SK-N-SH (cell line): ENCODE measurements around the gene ATP6V1F. TPM values are rescaled to one million over a fixed set of nuclear protein-coding genes. Genes with fewer than 3 reads are reported as not detected.

ENCODE experiments used
- CTCF ChIA-PET: fragments of 300-600, 350-600 bp; formaldehyde crosslinking; extraction: SDS; loops from one replicate; lab custom pipeline; 2021; lab: Yijun Ruan, JAX
- POLR2A ChIA-PET: fragments of 350-600 bp; sonication (Branson Sonifier 250); formaldehyde crosslinking; extraction: SDS; loops from one replicate; lab custom pipeline; 2020; ENCODE audit warnings: antibody characterized with exemption, inconsistent platforms; lab: Yijun Ruan, JAX
- DNase-seq: peaks from one replicate; pipeline ENCODE4 v3.0.0; 2012
- H2AFZ ChIP-seq: fragments of 200-600 bp; sonication (generic); 2 replicates; pipeline ENCODE4 v1.8.1; 2016; ENCODE audit warnings: antibody characterized with exemption, mild to moderate bottlenecking, low read depth
- H3F3A ChIP-seq: fragments of 200-600 bp; sonication (generic); replicated peaks from 2 replicates; pipeline ENCODE3; 2016; ENCODE audit warnings: antibody characterized with exemption, mild to moderate bottlenecking; ENCODE audit not compliant: insufficient read depth
- H3K27ac ChIP-seq, 2 experiments: fragments of 200-500 bp in 1 of 2; fragments of 200-600 bp in 1 of 2; sonication (Bioruptor generic) in 1 of 2; sonication (generic), shearing (Covaris generic) in 1 of 2; 2 replicates each; pipeline versions ENCODE4 v1.5.1 to v1.6.1; 2014 to 2016; ENCODE audit warnings: low read depth in 2 of 2, inconsistent platforms in 1 of 2, low read length in 1 of 2, mild to moderate bottlenecking in 1 of 2, mixed read lengths in 1 of 2
- H3K27me3 ChIP-seq: fragments of 200-600 bp; sonication (generic), shearing (Covaris generic); 2 replicates; pipeline ENCODE4 v1.6.1; 2016; ENCODE audit warnings: mixed run types; ENCODE audit not compliant: insufficient read depth
- H3K36me3 ChIP-seq, 2 experiments: fragments of 200-500 bp in 1 of 2; fragments of 200-600 bp in 1 of 2; sonication (Bioruptor generic) in 1 of 2; sonication (generic) in 1 of 2; replicated peaks in 1 of 2; 2 replicates each; pipeline versions ENCODE3 to v1.5.1; 2014 to 2016; ENCODE audit warnings: low read length in 1 of 2, mild to moderate bottlenecking in 1 of 2; ENCODE audit not compliant: insufficient read depth in 2 of 2, control insufficient read depth in 1 of 2
- H3K4me1 ChIP-seq, 2 experiments: fragments of 200-500 bp in 1 of 2; fragments of 200-600 bp in 1 of 2; sonication (Bioruptor generic) in 1 of 2; sonication (generic), shearing (Covaris generic) in 1 of 2; 2 replicates each; pipeline versions ENCODE4 v1.5.1 to v1.6.1; 2014 to 2016; ENCODE audit warnings: low read depth in 1 of 2, low read length in 1 of 2, mixed run types in 1 of 2; ENCODE audit not compliant: insufficient read depth in 2 of 2, control insufficient read depth in 1 of 2
- H3K4me2 ChIP-seq: fragments of 200-600 bp; sonication (generic), shearing (Covaris generic); 2 replicates; pipeline ENCODE4 v1.6.1; 2017; ENCODE audit warnings: mixed run types
- H3K4me3 ChIP-seq, 2 experiments: fragments of 200-500 bp in 1 of 2; fragments of 200-600 bp in 1 of 2; sonication (Bioruptor generic) in 1 of 2; sonication (generic), shearing (Covaris generic) in 1 of 2; 2 replicates each; pipeline versions ENCODE4 v1.5.1 to v1.8.1; 2014 to 2016; ENCODE audit warnings: low read depth in 2 of 2, inconsistent platforms in 1 of 2, low read length in 1 of 2, mild to moderate bottlenecking in 1 of 2, mixed read lengths in 1 of 2, moderate library complexity in 1 of 2
- H3K79me2 ChIP-seq: fragments of 200-600 bp; sonication (generic); 2 replicates; pipeline ENCODE4 v1.8.1; 2017; ENCODE audit warnings: mild to moderate bottlenecking; ENCODE audit not compliant: insufficient read depth
- H3K9ac ChIP-seq: fragments of 200-600 bp; sonication (generic); 2 replicates; pipeline ENCODE4 v1.6.1; 2017; ENCODE audit warnings: mixed run types
- H3K9me2 ChIP-seq: fragments of 200-600 bp; sonication (generic); 2 replicates; pipeline ENCODE4 v1.6.1; 2017; ENCODE audit warnings: mixed run types
- H3K9me3 ChIP-seq: fragments of 200-600 bp; sonication (generic); 2 replicates; pipeline ENCODE4 v1.6.1; 2017; ENCODE audit warnings: mixed run types, mild to moderate bottlenecking, moderate library complexity
- H4K20me1 ChIP-seq: fragments of 200-600 bp; sonication (generic); 2 replicates; pipeline ENCODE4 v1.6.1; 2017; ENCODE audit warnings: mild to moderate bottlenecking, mixed run types; ENCODE audit not compliant: insufficient read depth
- EZH2phosphoT487 ChIP-seq: fragments of 200-600 bp; sonication (generic); IDR thresholded peaks from 2 replicates; pipeline ENCODE4 v1.6.1; 2017; ENCODE audit warnings: low read depth, mixed run types, mild to moderate bottlenecking, antibody characterized with exemption, moderate library complexity, borderline replicate concordance
- FOXM1 ChIP-seq: IDR thresholded peaks from 2 replicates; pipeline ENCODE4 v1.4.0; 2012; ENCODE audit warnings: low read depth, mild to moderate bottlenecking
- NFIC ChIP-seq: IDR thresholded peaks from 2 replicates; pipeline ENCODE4 v1.4.0; 2012; ENCODE audit warnings: borderline replicate concordance
- NRF1 ChIP-seq: IDR thresholded peaks from 2 replicates; pipeline ENCODE4 v1.6.1; 2012; ENCODE audit warnings: low read depth, mild to moderate bottlenecking, low read length
- POLR2AphosphoS5 ChIP-seq: IDR thresholded peaks from 2 replicates; pipeline ENCODE4 v1.6.1; 2012; ENCODE audit warnings: low read depth, low read length
- RAD21 ChIP-seq: IDR thresholded peaks from 2 replicates; pipeline ENCODE4 v1.6.1; 2012; ENCODE audit warnings: mild to moderate bottlenecking, low read length
- RFX5 ChIP-seq: IDR thresholded peaks from 2 replicates; pipeline ENCODE4 v1.6.1; 2012; ENCODE audit warnings: mild to moderate bottlenecking, improper control_type of control experiment, low read length
- SMC3 ChIP-seq: IDR thresholded peaks from 2 replicates; pipeline ENCODE4 v1.6.1; 2012; ENCODE audit warnings: low read depth, low read length, improper control_type of control experiment
- TCF12 ChIP-seq: IDR thresholded peaks from 2 replicates; pipeline ENCODE4 v1.4.0; 2012
- WGBS: methylation state at CpG from one replicate; pipeline ENCODE4 v1.1.6; 2017; ENCODE audit warnings: low lambda C conversion rate; 5-methylcytosine and 5-hydroxymethylcytosine counted together
- polyA plus RNA-seq, 3 experiments: library from polyadenylated mRNA; depleted of rRNA; stranded (reverse); fragments of >200 nt; gene quantifications; 2 replicates each; pipeline ENCODE4 v1.2.3, GENCODE V29; 2012
- TF ChIP-seq, protein P1 (sequence below): IDR thresholded peaks from 2 replicates; pipeline ENCODE4 v1.4.0; 2012; ENCODE audit warnings: low read depth, borderline replicate concordance
- TF ChIP-seq, protein P2 (sequence below): IDR thresholded peaks from 2 replicates; pipeline ENCODE4 v1.6.1; 2012; ENCODE audit warnings: mild to moderate bottlenecking, low read depth, low read length, moderate library complexity
- TF ChIP-seq, protein P3 (sequence below): IDR thresholded peaks from 2 replicates; pipeline ENCODE4 v1.4.0; 2012; ENCODE audit warnings: low read depth
- TF ChIP-seq, protein P4 (sequence below): fragments of 150-350 bp; IDR thresholded peaks from 2 replicates; pipeline ENCODE4 v1.6.1; 2016; ENCODE audit warnings: mild to moderate bottlenecking, low read depth, low read length
- TF ChIP-seq, protein P5 (sequence below): fragments of 150-350 bp; IDR thresholded peaks from 2 replicates; pipeline ENCODE4 v1.6.1; 2017; ENCODE audit warnings: antibody characterized with exemption, low read length, low read depth, borderline replicate concordance
- TF ChIP-seq, protein P6 (sequence below): fragments of 200-600 bp; sonication (generic); IDR thresholded peaks from 2 replicates; pipeline ENCODE4 v1.6.1; 2017; ENCODE audit warnings: antibody characterized with exemption, mild to moderate bottlenecking, moderate library complexity

Gene ATP6V1F
- polyA plus RNA-seq, 1 of the 3 experiments (the other 2 are of a cell fraction), result 495 TPM

DNA sequence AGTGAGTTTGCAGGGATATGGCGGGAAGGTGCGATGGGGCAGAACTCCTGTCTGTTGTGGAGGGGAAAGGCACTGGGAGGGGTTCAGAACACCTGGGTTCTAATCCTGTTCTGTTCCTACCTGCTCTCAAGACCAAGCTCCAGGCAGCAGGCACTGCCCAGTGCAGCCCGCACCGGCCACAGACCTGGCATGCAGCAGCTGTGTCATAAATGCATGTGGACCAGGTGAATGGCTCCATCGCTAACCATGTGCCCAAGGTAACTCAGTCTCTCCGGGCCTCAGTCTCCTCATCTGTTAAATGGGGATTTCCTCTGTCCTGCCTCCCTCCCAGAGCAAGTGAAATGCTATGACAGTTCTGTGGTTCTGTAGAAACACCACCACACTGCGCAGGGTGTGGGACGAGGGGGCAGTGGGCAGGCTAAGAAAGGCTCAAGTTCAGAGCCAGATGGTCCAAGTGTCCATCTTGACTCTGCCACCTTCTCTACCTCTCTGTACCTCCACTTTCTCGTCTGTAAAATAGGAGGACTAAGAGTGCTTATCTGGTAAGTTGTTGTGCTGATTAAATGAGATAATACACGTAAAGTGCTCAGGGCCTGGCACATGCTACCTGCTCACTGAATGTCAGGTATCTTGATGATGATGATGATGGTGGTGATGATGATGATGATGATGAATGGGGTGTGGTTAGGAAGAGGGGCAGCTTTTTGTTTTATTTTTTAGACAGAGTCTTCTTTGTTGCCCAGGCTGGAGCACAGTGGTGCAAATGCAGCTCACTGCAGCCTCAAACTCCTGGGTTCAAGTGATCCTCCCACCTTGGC is 22.9 kb downstream of the ATP6V1F start:
- H3K9ac ChIP-seq, result no peak overlapping the region
- no peaks in the 10 kb centered on the region for H3K79me2 ChIP-seq
- TF ChIP-seq TCF12, result no peak
- TF ChIP-seq NRF1, result no peak
- TF ChIP-seq, protein P1, sequence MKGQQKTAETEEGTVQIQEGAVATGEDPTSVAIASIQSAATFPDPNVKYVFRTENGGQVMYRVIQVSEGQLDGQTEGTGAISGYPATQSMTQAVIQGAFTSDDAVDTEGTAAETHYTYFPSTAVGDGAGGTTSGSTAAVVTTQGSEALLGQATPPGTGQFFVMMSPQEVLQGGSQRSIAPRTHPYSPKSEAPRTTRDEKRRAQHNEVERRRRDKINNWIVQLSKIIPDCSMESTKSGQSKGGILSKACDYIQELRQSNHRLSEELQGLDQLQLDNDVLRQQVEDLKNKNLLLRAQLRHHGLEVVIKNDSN, result no peak
- TF ChIP-seq FOXM1, result no peak
- TF ChIP-seq, protein P2, sequence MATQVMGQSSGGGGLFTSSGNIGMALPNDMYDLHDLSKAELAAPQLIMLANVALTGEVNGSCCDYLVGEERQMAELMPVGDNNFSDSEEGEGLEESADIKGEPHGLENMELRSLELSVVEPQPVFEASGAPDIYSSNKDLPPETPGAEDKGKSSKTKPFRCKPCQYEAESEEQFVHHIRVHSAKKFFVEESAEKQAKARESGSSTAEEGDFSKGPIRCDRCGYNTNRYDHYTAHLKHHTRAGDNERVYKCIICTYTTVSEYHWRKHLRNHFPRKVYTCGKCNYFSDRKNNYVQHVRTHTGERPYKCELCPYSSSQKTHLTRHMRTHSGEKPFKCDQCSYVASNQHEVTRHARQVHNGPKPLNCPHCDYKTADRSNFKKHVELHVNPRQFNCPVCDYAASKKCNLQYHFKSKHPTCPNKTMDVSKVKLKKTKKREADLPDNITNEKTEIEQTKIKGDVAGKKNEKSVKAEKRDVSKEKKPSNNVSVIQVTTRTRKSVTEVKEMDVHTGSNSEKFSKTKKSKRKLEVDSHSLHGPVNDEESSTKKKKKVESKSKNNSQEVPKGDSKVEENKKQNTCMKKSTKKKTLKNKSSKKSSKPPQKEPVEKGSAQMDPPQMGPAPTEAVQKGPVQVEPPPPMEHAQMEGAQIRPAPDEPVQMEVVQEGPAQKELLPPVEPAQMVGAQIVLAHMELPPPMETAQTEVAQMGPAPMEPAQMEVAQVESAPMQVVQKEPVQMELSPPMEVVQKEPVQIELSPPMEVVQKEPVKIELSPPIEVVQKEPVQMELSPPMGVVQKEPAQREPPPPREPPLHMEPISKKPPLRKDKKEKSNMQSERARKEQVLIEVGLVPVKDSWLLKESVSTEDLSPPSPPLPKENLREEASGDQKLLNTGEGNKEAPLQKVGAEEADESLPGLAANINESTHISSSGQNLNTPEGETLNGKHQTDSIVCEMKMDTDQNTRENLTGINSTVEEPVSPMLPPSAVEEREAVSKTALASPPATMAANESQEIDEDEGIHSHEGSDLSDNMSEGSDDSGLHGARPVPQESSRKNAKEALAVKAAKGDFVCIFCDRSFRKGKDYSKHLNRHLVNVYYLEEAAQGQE, result no peak
- WGBS, result 81% methylated on average over 8 of the region's 10 CpGs
- peaks cover 4% of the 10 kb centered on the region for H3F3A ChIP-seq
- H3K4me3 ChIP-seq, result no peak overlapping the region
- ChIA-PET POLR2A (no interaction called here), CTCF (interaction anchor here (0.5 to 12.3 kb wide), 12 partner anchors 8 to 459 kb away, joined by 3 to 181 read pairs (median 18); partner anchors contain the start of genes ATP6V1F and METTL2B)
- H3K4me2 ChIP-seq, result no peak overlapping the region
- DNase-seq, result peak; percentile 24
- H3K9me3 ChIP-seq, result no peaks in the 10 kb centered on the region
- no peaks in the 10 kb centered on the region; a peak in 1 of 4 replicates for H3K4me1 ChIP-seq
- no peak overlapping the region for H2AFZ ChIP-seq
- H3K9me2 ChIP-seq, result no peaks in the 10 kb centered on the region
- no peaks in the 10 kb centered on the region for H4K20me1 ChIP-seq
- H3K27me3 ChIP-seq, result peaks cover 13% of the 10 kb centered on the region; the same call in 1 of the 2 replicates
- H3K36me3 ChIP-seq, result no peaks in the 10 kb centered on the region
- no peak overlapping the region for H3K27ac ChIP-seq

DNA sequence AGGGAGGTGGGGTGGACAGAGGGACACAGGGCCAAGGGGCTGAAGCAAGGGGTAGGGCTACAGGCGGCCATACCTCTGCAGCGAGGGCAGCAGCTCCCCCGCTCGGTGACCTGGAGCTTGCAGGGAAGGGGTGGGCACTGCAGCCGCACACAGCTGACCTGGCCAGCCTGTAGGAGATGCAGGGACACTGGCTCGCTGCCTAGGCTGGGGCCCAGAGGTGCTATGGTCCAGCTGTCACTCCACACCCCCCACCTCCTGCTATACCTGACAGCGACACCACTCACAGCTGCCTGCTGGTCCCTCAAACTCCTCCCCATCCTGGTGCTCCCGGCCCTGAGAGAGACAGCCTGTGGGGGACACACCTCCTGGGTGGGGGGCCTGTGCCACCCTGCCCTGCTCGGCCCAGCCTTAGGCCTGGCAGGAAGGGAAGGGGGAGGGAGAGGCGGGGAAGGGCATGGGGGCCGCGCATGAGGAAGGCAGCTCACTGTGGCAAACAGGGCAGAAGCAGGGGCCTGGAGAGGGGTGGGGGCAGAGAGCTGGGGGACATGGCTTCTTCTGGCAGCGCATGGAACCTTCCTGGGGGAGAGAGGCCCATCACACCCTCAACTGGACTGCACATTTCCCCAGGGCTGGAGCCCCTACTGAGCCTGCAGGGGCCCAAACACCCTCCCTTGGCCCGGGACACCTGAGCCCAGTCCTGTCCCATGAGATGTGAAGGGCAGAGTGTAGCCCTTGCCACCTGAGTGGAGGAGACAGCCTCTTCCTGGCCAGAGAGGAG is 23.9 kb downstream of the ATP6V1F start:
- Histone ChIP-seq H3K79me2 (no peaks in the 10 kb centered on the region), H3K4me1 (no peaks in the 10 kb centered on the region; a peak in 1 of 4 replicates), H3K36me3 (no peaks in the 10 kb centered on the region), H3K9me2 (no peaks in the 10 kb centered on the region), H2AFZ (no peak overlapping the region), H3K9me3 (no peaks in the 10 kb centered on the region), H3K27ac (no peak overlapping the region), H3F3A (peaks cover 4% of the 10 kb centered on the region), H3K27me3 (peaks cover 14% of the 10 kb centered on the region; the same call in 1 of the 2 replicates), H4K20me1 (no peaks in the 10 kb centered on the region), H3K4me3 (no peak overlapping the region), H3K4me2 (no peak overlapping the region), H3K9ac (no peak overlapping the region)
- ChIA-PET POLR2A (no interaction called here), CTCF (interaction anchor here (0.5 to 12.3 kb wide), 7 partner anchors 14 to 460 kb away, joined by 3 to 181 read pairs (median 44); partner anchors contain the start of gene METTL2B)
- WGBS, result 71% methylated on average over 13 of the region's 14 CpGs
- DNase-seq, result peak; percentile 56
- TF ChIP-seq, protein P3, sequence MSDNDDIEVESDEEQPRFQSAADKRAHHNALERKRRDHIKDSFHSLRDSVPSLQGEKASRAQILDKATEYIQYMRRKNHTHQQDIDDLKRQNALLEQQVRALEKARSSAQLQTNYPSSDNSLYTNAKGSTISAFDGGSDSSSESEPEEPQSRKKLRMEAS, result no peak
- TF ChIP-seq, protein P4, sequence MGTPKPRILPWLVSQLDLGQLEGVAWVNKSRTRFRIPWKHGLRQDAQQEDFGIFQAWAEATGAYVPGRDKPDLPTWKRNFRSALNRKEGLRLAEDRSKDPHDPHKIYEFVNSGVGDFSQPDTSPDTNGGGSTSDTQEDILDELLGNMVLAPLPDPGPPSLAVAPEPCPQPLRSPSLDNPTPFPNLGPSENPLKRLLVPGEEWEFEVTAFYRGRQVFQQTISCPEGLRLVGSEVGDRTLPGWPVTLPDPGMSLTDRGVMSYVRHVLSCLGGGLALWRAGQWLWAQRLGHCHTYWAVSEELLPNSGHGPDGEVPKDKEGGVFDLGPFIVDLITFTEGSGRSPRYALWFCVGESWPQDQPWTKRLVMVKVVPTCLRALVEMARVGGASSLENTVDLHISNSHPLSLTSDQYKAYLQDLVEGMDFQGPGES, result no peak
- TF ChIP-seq, protein P5, sequence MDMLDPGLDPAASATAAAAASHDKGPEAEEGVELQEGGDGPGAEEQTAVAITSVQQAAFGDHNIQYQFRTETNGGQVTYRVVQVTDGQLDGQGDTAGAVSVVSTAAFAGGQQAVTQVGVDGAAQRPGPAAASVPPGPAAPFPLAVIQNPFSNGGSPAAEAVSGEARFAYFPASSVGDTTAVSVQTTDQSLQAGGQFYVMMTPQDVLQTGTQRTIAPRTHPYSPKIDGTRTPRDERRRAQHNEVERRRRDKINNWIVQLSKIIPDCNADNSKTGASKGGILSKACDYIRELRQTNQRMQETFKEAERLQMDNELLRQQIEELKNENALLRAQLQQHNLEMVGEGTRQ, result no peak
- TF ChIP-seq RFX5 (no peak), POLR2AphosphoS5 (no peak), NFIC (no peak), FOXM1 (no peak), RAD21 (no peak), EZH2phosphoT487 (no peak), SMC3 (no peak)
- TF ChIP-seq, protein P6, sequence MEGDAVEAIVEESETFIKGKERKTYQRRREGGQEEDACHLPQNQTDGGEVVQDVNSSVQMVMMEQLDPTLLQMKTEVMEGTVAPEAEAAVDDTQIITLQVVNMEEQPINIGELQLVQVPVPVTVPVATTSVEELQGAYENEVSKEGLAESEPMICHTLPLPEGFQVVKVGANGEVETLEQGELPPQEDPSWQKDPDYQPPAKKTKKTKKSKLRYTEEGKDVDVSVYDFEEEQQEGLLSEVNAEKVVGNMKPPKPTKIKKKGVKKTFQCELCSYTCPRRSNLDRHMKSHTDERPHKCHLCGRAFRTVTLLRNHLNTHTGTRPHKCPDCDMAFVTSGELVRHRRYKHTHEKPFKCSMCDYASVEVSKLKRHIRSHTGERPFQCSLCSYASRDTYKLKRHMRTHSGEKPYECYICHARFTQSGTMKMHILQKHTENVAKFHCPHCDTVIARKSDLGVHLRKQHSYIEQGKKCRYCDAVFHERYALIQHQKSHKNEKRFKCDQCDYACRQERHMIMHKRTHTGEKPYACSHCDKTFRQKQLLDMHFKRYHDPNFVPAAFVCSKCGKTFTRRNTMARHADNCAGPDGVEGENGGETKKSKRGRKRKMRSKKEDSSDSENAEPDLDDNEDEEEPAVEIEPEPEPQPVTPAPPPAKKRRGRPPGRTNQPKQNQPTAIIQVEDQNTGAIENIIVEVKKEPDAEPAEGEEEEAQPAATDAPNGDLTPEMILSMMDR, result no peak
